ENCODE measurements around the gene C6. TPM values are rescaled to one million over a fixed set of nuclear protein-coding genes. Genes with fewer than 3 reads are reported as not detected.

C6 gene
- polyA plus RNA-seq, 1 donor (not counting 4 experiments of a cell fraction or from before 2014, with no cell fraction given), result not detected

- Histone ChIP-seq H3K9me1 (ENCODE audit: control insufficient read depth, extremely low read depth, insufficient read depth, low read length) (no peaks in the 10 kb centered on the region), H3K27ac (ENCODE audit: control insufficient read depth, insufficient read depth, low read length) (no peak overlapping the region), H4K20me1 (ENCODE audit: control insufficient read depth, extremely low read depth, insufficient read depth, low read length) (no peaks in the 10 kb centered on the region), H3K9ac (ENCODE audit: control insufficient read depth, extremely low read depth, insufficient read depth, low read length) (no peak overlapping the region), H2AFZ (ENCODE audit: control insufficient read depth, low read length) (no peak overlapping the region), H3K79me2 (ENCODE audit: control insufficient read depth, insufficient read depth, low read length) (no peaks in the 10 kb centered on the region), H3K9me3 (ENCODE audit: control insufficient read depth, low read depth, low read length) (no peaks in the 10 kb centered on the region), H3K27me3 (ENCODE audit: control insufficient read depth, extremely low read depth, insufficient read depth, low read length) (no peaks in the 10 kb centered on the region), H3K36me3 (ENCODE audit: control insufficient read depth in 2 of 2, extremely low read depth in 1 of 2, insufficient read depth in 2 of 2, low read length in 2 of 2) (no peaks in the 10 kb centered on the region), H3K4me3 (ENCODE audit: control insufficient read depth in 2 of 3, extremely low read depth in 1 of 3, insufficient read depth in 2 of 3, low read depth in 1 of 3, low read length in 3 of 3) (no peak overlapping the region), H3K4me2 (ENCODE audit: control insufficient read depth, extremely low read depth, insufficient read depth, low read depth, low read length) (no peak overlapping the region), H3K4me1 (ENCODE audit: control insufficient read depth, extremely low read depth, insufficient read depth, low read length) (no peaks in the 10 kb centered on the region)
- dilution Hi-C loops (cut with MboI; ENCODE audit: extremely low pct_ligation_motif_present, low sequenced_read_pairs), result no loop called here
- DNase-seq (ENCODE audit: low read depth, low spot score) (no peak), FAIRE-seq (no peak)
- TF ChIP-seq EZH2 (IDR thresholded peaks at IDR 0.05; ENCODE audit: low read length) (no peak), CTCF (optimal IDR thresholded peaks at IDR 0.05 in 1 of 3, IDR thresholded peaks at IDR 0.05 in 1 of 3, conservative IDR thresholded peaks at IDR 0.05 in 1 of 3; ENCODE audit: extremely low read depth in 1 of 3, insufficient read depth in 2 of 3, low read length in 3 of 3) (no peak)
Measured at GRCh38 chr5:41253109-41253508, 39.8 kb upstream of the C6 start.

- H3K4me2 ChIP-seq (ENCODE audit: control insufficient read depth, extremely low read depth, insufficient read depth, low read depth, low read length), result no peak overlapping the region
- no peak for FAIRE-seq
- dilution Hi-C loops (cut with MboI; ENCODE audit: extremely low pct_ligation_motif_present, low sequenced_read_pairs), result no loop called here
Measured at GRCh38 chr5:41252036-41252435, 38.7 kb upstream of the C6 start.

More at GRCh38 chr5:41252036-41252435, 38.7 kb upstream of the C6 start:
- H3K9ac ChIP-seq (ENCODE audit: control insufficient read depth, extremely low read depth, insufficient read depth, low read length), result no peak overlapping the region
- no peaks in the 10 kb centered on the region for H3K36me3 ChIP-seq (ENCODE audit: control insufficient read depth in 2 of 2, extremely low read depth in 1 of 2, insufficient read depth in 2 of 2, low read length in 2 of 2)
- H4K20me1 ChIP-seq (ENCODE audit: control insufficient read depth, extremely low read depth, insufficient read depth, low read length), result no peaks in the 10 kb centered on the region
- H3K79me2 ChIP-seq (ENCODE audit: control insufficient read depth, insufficient read depth, low read length), result no peaks in the 10 kb centered on the region
- TF ChIP-seq EZH2 (IDR thresholded peaks at IDR 0.05; ENCODE audit: low read length) (no peak), CTCF (optimal IDR thresholded peaks at IDR 0.05 in 1 of 3, IDR thresholded peaks at IDR 0.05 in 1 of 3, conservative IDR thresholded peaks at IDR 0.05 in 1 of 3; ENCODE audit: extremely low read depth in 1 of 3, insufficient read depth in 2 of 3, low read length in 3 of 3) (no peak)
- H3K4me1 ChIP-seq (ENCODE audit: control insufficient read depth, extremely low read depth, insufficient read depth, low read length), result no peaks in the 10 kb centered on the region
- H3K4me3 ChIP-seq (ENCODE audit: control insufficient read depth in 2 of 3, extremely low read depth in 1 of 3, insufficient read depth in 2 of 3, low read depth in 1 of 3, low read length in 3 of 3), result no peak overlapping the region
- H2AFZ ChIP-seq (ENCODE audit: control insufficient read depth, low read length), result no peak overlapping the region
- no peaks in the 10 kb centered on the region for H3K9me1 ChIP-seq (ENCODE audit: control insufficient read depth, extremely low read depth, insufficient read depth, low read length)
- H3K9me3 ChIP-seq (ENCODE audit: control insufficient read depth, low read depth, low read length), result no peaks in the 10 kb centered on the region
- H3K27me3 ChIP-seq (ENCODE audit: control insufficient read depth, extremely low read depth, insufficient read depth, low read length), result no peaks in the 10 kb centered on the region
- no peak for DNase-seq (ENCODE audit: low read depth, low spot score)
- no peak overlapping the region for H3K27ac ChIP-seq (ENCODE audit: control insufficient read depth, insufficient read depth, low read length)

Measured in keratinocyte (primary cell).